Fibroblast of villous mesenchyme (primary cell): Measurements from ENCODE around the gene TTC34. TPM values are rescaled to one million over a fixed set of nuclear protein-coding genes. Genes with fewer than 3 reads are reported as not detected.

Experiments
- DNase-seq: peaks from one replicate; pipeline ENCODE4 v3.0.0-alpha.2; 2010; ENCODE audit warnings: low read depth
- H3K4me3 ChIP-seq: 2 replicates; pipeline ENCODE4 v1.5.1; 2011; ENCODE audit warnings: low read depth, mild to moderate bottlenecking, low read length
- total RNA-seq: library from RNA; depleted of rRNA; stranded (reverse); fragments of >200 nt; gene quantifications from 2 replicates; pipeline ENCODE4 v1.2.3, GENCODE V29; 2012
- TF ChIP-seq, protein P1 (sequence below): IDR thresholded peaks from 2 replicates; pipeline ENCODE4 v1.5.1; 2012; ENCODE audit warnings: low read depth, mild to moderate bottlenecking, low read length; ENCODE audit not compliant: insufficient read depth

The TTC34 gene
- total RNA-seq, 1 donor = 0.43 TPM

GRCh38 chr1:2834146-2834475, 32.6 kb upstream of the TTC34 start:
- no peak overlapping the region for H3K4me3 ChIP-seq
- TF ChIP-seq, protein P1, sequence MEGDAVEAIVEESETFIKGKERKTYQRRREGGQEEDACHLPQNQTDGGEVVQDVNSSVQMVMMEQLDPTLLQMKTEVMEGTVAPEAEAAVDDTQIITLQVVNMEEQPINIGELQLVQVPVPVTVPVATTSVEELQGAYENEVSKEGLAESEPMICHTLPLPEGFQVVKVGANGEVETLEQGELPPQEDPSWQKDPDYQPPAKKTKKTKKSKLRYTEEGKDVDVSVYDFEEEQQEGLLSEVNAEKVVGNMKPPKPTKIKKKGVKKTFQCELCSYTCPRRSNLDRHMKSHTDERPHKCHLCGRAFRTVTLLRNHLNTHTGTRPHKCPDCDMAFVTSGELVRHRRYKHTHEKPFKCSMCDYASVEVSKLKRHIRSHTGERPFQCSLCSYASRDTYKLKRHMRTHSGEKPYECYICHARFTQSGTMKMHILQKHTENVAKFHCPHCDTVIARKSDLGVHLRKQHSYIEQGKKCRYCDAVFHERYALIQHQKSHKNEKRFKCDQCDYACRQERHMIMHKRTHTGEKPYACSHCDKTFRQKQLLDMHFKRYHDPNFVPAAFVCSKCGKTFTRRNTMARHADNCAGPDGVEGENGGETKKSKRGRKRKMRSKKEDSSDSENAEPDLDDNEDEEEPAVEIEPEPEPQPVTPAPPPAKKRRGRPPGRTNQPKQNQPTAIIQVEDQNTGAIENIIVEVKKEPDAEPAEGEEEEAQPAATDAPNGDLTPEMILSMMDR = no peak
- no peak for DNase-seq

DNA sequence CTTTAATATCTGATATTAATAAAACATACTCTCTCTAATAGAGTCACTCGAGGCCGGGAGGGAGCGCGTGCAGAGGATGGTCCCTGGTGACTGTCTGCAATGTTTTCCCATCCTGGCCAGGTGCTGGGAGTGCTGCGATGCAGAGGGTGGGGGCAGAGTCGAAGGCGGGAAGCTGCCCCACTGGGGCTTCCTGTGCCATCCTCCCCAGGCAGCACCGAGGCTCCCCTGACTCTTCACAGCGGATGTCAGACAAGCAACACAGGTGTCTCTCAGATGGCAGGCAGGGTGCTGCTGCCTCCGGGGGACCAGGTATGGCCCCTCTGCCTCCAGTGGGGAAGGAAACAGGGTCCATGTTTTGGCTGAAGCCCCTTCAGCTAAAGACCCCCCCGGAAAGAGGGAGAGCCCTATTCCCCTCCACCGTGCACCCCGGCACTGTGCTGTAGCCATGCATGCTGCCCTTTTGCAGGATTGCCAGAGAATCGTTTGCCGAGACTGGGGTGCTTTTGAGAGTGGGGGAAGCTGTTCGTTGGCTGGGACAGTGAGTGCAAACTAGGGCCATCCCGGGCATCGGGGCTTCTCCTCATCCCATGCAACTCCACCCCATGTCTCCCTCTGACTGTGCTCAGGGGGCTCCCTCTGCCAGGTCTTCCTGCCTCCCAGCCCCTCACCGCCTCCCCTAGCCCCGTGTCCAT, 32.1 kb upstream of the TTC34 start:
- TF ChIP-seq, protein P1 = no peak
- no peak overlapping the region for H3K4me3 ChIP-seq
- DNase-seq = no peak

DNA sequence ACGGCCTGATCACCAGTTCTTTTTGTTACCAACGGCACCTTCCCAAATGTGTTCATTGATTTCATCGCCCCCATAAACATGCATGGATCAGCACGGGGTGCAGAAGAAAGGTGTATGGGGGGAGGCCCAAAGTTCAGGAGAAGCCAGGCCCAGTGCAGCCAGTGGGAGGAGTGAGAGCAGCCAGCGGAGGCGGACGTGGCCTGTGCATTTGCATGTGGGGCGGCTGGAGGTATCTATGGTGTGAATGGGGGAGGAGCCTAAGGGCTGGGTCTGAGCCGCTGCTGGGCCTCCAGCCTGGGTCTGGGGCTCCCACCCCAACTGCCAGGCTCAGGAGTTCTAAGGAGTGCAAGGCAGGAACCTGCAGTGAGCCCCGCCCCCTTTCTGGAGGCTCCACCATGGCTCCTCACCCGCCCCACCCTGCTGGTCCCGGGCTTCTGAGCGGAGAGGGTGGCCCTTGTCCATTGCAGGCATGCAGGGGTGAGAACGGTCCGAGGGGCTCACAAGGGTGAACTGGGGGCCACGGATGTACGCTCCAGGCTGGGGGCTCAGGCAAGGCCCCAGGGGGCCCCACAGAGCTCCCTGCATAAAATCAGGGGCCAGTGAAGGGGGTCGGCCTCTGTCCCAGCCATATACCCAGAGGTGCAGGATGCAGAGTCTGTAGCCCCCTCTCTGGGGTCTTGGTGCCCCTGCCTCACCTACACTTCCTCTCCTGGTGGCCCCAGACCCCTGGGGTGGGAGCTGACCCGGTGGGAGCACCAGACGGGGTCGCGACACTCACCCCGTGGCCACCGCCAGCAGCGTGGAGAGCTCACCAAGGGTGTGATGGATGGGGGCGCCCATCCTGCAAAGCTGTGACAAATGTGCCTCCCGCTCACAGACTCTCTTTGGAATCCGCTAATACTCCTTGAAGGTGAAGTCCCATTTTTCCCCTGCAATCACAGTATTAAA, 31.3 kb upstream of the TTC34 start:
- no peak for DNase-seq
- H3K4me3 ChIP-seq = no peak overlapping the region
- TF ChIP-seq, protein P1 = no peak

DNA sequence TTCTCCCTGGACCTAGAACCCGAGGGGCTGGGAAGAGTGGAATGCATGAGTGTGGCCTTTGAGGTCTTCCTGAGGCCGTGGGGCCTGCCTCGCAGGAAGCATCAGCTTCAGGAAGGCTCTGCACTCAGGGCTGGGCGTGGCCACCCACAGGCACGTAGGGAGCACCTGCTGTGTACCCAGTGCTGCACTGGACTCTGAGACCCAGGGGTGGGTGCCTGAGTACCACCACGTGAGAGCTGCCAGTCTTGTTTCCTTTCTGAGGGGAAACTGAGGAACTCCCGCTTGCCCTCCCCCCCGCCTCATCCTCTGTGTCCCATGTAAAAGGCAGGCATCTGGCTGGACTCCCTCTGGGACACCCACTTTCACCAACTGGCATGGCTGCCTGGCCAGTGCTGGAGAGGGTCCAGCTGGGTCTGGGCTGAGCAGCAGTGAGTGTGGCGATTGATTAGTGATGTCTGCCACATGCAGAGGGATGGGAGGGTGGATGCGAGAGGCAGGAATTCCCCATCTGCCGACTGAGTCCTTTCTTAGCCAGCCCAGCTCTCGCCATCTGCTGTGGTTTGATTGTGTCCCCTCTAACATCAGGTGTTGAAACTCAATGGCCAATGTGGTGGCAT, 30.2 kb upstream of the TTC34 start:
- no peak overlapping the region for H3K4me3 ChIP-seq
- DNase-seq = no peak
- TF ChIP-seq, protein P1 = no peak

- no peak overlapping the region for H3K4me3 ChIP-seq
- TF ChIP-seq, protein P1 = no peak
- no peak for DNase-seq
Measured at GRCh38 chr1:2830761-2831425, 29.4 kb upstream of the TTC34 start.

- TF ChIP-seq, protein P1 = no peak
- no peak overlapping the region for H3K4me3 ChIP-seq
- DNase-seq = no peak
Measured at GRCh38 chr1:2829846-2830615, 28.5 kb upstream of the TTC34 start.
